HepG2 (cell line): Measurements from ENCODE around the gene KLF11. TPM values are rescaled to one million over a fixed set of nuclear protein-coding genes. Genes with fewer than 3 reads are reported as not detected.

Experiments used
- GABPA ChIP-seq, 2 experiments: IDR thresholded peaks; 2 replicates each; pipeline ENCODE4 v1.6.1; 2011 to 2016; ENCODE audit warnings: low read depth in 2 of 2, low read length in 1 of 2, missing biosample characterization in 1 of 2, missing genetic modification characterization in 1 of 2
- GTF3A ChIP-seq: sonication (generic); formaldehyde crosslinking; conservative IDR thresholded peaks from 2 replicates; pipeline ENCODE4 v1.4.0; 2020; ENCODE audit warnings: mild to moderate bottlenecking, missing genetic modification reagents
- MYNN ChIP-seq: sonication (generic); formaldehyde crosslinking; IDR thresholded peaks from 2 replicates; pipeline ENCODE4 v1.4.0; 2020; ENCODE audit warnings: mild to moderate bottlenecking, low read depth, missing genetic modification reagents
- NFKBIZ ChIP-seq: IDR thresholded peaks from 2 replicates; pipeline ENCODE4 v1.6.1; 2018; ENCODE audit warnings: missing genetic modification reagents, missing compliant biosample characterization
- NFRKB ChIP-seq: fragments of 450-650 bp; IDR thresholded peaks from 2 replicates; pipeline ENCODE4 v1.6.1; 2017
- U2AF2 ChIP-seq: fragments of 200-400 bp; formaldehyde crosslinking; IDR thresholded peaks from 2 replicates; pipeline ENCODE4 v1.6.1; 2017; ENCODE audit warnings: low read depth, mild to moderate bottlenecking, low read length
- YEATS2 ChIP-seq: sonication (generic); formaldehyde crosslinking; IDR thresholded peaks from 2 replicates; pipeline ENCODE4 v1.4.0; 2020; ENCODE audit warnings: missing genetic modification reagents, borderline replicate concordance
- ZNF839 ChIP-seq: sonication (generic); formaldehyde crosslinking; IDR thresholded peaks from 2 replicates; pipeline ENCODE4 v1.4.0; 2020; ENCODE audit warnings: missing genetic modification reagents, mild to moderate bottlenecking, borderline replicate concordance
- polyA plus RNA-seq, 8 experiments: library from polyadenylated mRNA; depleted of rRNA in 3 of 8; stranded (reverse) in 7 of 8; unstranded in 1 of 8; fragments of >200 nt; fragmentation: Illumina TruSeq in 4 of 8; extraction: Trizol in 4 of 8; gene quantifications; 2 replicates each; pipeline versions ENCODE4 v1.2.1 to v1.2.3, GENCODE V29; 2011 to 2016; ENCODE audit warnings: low read depth in 4 of 8, missing spikeins in 1 of 8, mixed read lengths in 1 of 8; ENCODE audit not compliant: insufficient read depth in 1 of 8
- total RNA-seq, 5 experiments: library from RNA; depleted of rRNA; stranded (reverse); fragments of >200 nt; fragmentation: Illumina TruSeq; extraction: Trizol; gene quantifications; 2 replicates each; pipeline ENCODE4 v1.2.3, GENCODE V29; 2016; ENCODE audit warnings: low read depth in 1 of 5
- TF ChIP-seq, protein P1 (sequence below), 2 experiments: fragments of 450-650 bp in 1 of 2; sonication (generic) in 1 of 2; formaldehyde crosslinking in 1 of 2; IDR thresholded peaks; 2 replicates each; pipeline versions ENCODE4 v1.6.1 to v1.8.0; 2016 to 2022; ENCODE audit warnings: antibody characterized with exemption in 1 of 2, mild to moderate bottlenecking in 1 of 2, missing genetic modification reagents in 1 of 2
- TF ChIP-seq, protein P2 (sequence below): sonication (generic); formaldehyde crosslinking; IDR thresholded peaks from 2 replicates; pipeline ENCODE4 v1.4.0; 2020; ENCODE audit warnings: missing genetic modification reagents; ENCODE audit errors: not compliant biosample characterization
- TF ChIP-seq, protein P3 (sequence below): sonication (generic); formaldehyde crosslinking; IDR thresholded peaks from 2 replicates; pipeline ENCODE4 v1.5.0; 2020; ENCODE audit warnings: missing genetic modification reagents, mild to moderate bottlenecking, borderline replicate concordance
- TF ChIP-seq, protein P4 (sequence below): sonication (generic); formaldehyde crosslinking; IDR thresholded peaks from 2 replicates; pipeline ENCODE4 v1.4.0; 2020; ENCODE audit warnings: missing genetic modification reagents, mild to moderate bottlenecking, borderline replicate concordance
- TF ChIP-seq, protein P5 (sequence below): sonication (generic); formaldehyde crosslinking; IDR thresholded peaks from 2 replicates; pipeline ENCODE4 v1.5.1; 2020; ENCODE audit warnings: missing genetic modification reagents, mild to moderate bottlenecking, borderline replicate concordance
- TF ChIP-seq, protein P6 (sequence below): fragments of 450-650 bp; IDR thresholded peaks from 2 replicates; pipeline ENCODE4 v1.6.1; 2017

The KLF11 gene
- total and polyA plus RNA-seq, 2 of the 13 experiments (the other 11 are each of a cell fraction or from before 2014, with no cell fraction given) = 2.5 to 11.8 TPM

DNA sequence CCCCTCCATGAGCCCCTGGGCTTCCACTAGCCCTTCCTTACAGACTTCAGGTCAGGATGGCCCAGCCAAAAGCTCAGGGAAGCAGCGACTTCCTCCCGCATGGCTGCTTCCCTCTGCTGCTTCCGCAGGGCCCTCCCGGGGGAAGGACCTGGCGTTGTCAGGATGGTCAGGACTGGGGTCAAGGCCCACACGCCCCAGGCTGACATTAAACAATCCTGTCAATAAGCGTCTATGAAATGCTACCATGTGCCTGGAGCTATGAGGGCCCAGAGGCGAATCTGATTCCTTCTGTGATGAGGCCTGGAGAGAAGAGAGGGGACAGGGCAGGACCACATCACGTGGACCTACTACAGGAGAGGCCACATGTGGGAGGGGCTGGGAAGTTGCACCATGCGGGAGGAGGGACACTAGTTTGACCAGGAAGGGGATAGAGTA is 19.6 kb downstream of the KLF11 start (continued):
- TF ChIP-seq, protein P1, sequence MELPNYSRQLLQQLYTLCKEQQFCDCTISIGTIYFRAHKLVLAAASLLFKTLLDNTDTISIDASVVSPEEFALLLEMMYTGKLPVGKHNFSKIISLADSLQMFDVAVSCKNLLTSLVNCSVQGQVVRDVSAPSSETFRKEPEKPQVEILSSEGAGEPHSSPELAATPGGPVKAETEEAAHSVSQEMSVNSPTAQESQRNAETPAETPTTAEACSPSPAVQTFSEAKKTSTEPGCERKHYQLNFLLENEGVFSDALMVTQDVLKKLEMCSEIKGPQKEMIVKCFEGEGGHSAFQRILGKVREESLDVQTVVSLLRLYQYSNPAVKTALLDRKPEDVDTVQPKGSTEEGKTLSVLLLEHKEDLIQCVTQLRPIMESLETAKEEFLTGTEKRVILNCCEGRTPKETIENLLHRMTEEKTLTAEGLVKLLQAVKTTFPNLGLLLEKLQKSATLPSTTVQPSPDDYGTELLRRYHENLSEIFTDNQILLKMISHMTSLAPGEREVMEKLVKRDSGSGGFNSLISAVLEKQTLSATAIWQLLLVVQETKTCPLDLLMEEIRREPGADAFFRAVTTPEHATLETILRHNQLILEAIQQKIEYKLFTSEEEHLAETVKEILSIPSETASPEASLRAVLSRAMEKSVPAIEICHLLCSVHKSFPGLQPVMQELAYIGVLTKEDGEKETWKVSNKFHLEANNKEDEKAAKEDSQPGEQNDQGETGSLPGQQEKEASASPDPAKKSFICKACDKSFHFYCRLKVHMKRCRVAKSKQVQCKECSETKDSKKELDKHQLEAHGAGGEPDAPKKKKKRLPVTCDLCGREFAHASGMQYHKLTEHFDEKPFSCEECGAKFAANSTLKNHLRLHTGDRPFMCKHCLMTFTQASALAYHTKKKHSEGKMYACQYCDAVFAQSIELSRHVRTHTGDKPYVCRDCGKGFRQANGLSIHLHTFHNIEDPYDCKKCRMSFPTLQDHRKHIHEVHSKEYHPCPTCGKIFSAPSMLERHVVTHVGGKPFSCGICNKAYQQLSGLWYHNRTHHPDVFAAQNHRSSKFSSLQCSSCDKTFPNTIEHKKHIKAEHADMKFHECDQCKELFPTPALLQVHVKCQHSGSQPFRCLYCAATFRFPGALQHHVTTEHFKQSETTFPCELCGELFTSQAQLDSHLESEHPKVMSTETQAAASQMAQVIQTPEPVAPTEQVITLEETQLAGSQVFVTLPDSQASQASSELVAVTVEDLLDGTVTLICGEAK (IDR thresholded peaks at IDR 0.05) = no peak
- TF ChIP-seq, protein P1 (CRISPR knock-in tag; IDR thresholded peaks at IDR 0.05) = no peak
- TF ChIP-seq, protein P2, sequence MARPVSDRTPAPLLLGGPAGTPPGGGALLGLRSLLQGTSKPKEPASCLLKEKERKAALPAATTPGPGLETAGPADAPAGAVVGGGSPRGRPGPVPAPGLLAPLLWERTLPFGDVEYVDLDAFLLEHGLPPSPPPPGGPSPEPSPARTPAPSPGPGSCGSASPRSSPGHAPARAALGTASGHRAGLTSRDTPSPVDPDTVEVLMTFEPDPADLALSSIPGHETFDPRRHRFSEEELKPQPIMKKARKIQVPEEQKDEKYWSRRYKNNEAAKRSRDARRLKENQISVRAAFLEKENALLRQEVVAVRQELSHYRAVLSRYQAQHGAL (CRISPR knock-in tag) = no peak
- TF ChIP-seq MYNN (CRISPR knock-in tag) (no peak), NFRKB (no peak), ZNF839 (CRISPR knock-in tag) (no peak), GABPA (IDR thresholded peaks at IDR 0.05; ENCODE audit: low read depth, low read length) (peak; percentile 21; the same call in 1 of the 2 replicates), GABPA (CRISPR knock-in tag; IDR thresholded peaks at IDR 0.05; ENCODE audit: low read depth) (peak; percentile 74), GTF3A (CRISPR knock-in tag) (no peak), YEATS2 (CRISPR knock-in tag) (no peak), NFKBIZ (no peak), U2AF2 (no peak)
- TF ChIP-seq, protein P3, sequence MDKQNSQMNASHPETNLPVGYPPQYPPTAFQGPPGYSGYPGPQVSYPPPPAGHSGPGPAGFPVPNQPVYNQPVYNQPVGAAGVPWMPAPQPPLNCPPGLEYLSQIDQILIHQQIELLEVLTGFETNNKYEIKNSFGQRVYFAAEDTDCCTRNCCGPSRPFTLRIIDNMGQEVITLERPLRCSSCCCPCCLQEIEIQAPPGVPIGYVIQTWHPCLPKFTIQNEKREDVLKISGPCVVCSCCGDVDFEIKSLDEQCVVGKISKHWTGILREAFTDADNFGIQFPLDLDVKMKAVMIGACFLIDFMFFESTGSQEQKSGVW (CRISPR knock-in tag) = no peak
- TF ChIP-seq, protein P4, sequence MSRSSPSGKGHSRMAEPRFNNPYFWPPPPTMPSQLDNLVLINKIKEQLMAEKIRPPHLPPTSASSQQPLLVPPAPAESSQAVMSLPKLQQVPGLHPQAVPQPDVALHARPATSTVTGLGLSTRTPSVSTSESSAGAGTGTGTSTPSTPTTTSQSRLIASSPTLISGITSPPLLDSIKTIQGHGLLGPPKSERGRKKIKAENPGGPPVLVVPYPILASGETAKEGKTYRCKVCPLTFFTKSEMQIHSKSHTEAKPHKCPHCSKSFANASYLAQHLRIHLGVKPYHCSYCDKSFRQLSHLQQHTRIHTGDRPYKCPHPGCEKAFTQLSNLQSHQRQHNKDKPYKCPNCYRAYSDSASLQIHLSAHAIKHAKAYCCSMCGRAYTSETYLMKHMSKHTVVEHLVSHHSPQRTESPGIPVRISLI (CRISPR knock-in tag) = no peak
- TF ChIP-seq, protein P5, sequence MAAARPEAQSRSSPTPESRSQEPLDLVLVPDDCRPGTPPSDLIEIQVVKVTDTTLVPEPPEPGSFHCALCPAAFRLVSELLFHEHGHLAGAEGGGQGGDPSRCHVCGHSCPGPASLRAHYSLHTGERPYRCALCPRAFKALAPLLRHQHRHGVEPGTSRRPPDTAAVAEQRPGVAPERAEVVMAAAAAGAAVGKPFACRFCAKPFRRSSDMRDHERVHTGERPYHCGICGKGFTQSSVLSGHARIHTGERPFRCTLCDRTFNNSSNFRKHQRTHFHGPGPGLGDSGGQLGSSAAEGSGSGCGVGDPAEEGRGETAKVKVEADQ (CRISPR knock-in tag) = no peak
- TF ChIP-seq, protein P6, sequence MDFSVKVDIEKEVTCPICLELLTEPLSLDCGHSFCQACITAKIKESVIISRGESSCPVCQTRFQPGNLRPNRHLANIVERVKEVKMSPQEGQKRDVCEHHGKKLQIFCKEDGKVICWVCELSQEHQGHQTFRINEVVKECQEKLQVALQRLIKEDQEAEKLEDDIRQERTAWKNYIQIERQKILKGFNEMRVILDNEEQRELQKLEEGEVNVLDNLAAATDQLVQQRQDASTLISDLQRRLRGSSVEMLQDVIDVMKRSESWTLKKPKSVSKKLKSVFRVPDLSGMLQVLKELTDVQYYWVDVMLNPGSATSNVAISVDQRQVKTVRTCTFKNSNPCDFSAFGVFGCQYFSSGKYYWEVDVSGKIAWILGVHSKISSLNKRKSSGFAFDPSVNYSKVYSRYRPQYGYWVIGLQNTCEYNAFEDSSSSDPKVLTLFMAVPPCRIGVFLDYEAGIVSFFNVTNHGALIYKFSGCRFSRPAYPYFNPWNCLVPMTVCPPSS = no peak
